Measurements from ENCODE around the gene MIDN. TPM values are rescaled to one million over a fixed set of nuclear protein-coding genes. Genes with fewer than 3 reads are reported as not detected.

MIDN gene
- total RNA-seq, 2 experiments from 2014 or later = 86.2 to 88.6 TPM

- Mint-ChIP-seq H3K9me3 (no peaks in the 10 kb centered on the region), H3K27ac (no peak overlapping the region), H3K27me3 (peaks cover 17% of the 10 kb centered on the region), H3K36me3 (ENCODE audit: low read depth) (no peaks in the 10 kb centered on the region), H3K4me1 (peaks cover 3% of the 10 kb centered on the region), H3K4me3 (no peak overlapping the region)
- no peak for DNase-seq
- CTCF ChIA-PET = no interaction called here
- POLR2A ChIA-PET = interaction anchor here (1.2 kb wide), 1 partner anchor 11 kb away, joined by 3 read pairs; no protein-coding TSS in a partner anchor
These were observed 42.6 kb downstream of the MIDN start for GRCh38 chr19:1290703-1291651.

GRCh38 chr19:1291761-1292418 is 43.5 kb downstream of the MIDN start:
- Mint-ChIP-seq H3K4me3 (no peak overlapping the region), H3K4me1 (no peaks in the 10 kb centered on the region), H3K36me3 (ENCODE audit: low read depth) (no peaks in the 10 kb centered on the region), H3K27me3 (peaks cover 13% of the 10 kb centered on the region), H3K9me3 (no peaks in the 10 kb centered on the region), H3K27ac (no peak overlapping the region)
- CTCF ChIA-PET = no interaction called here
- POLR2A ChIA-PET = interaction anchor here (1.2 kb wide), 1 partner anchor 12 kb away, joined by 3 read pairs; no protein-coding TSS in a partner anchor
- DNase-seq = no peak

GRCh38 chr19:1292419-1293151 is 44.2 kb downstream of the MIDN start:
- peaks cover 13% of the 10 kb centered on the region for H3K27me3 Mint-ChIP-seq
- H3K36me3 Mint-ChIP-seq (ENCODE audit: low read depth) = no peaks in the 10 kb centered on the region
- no peak for DNase-seq
- no peaks in the 10 kb centered on the region for H3K4me1 Mint-ChIP-seq
- H3K9me3 Mint-ChIP-seq = no peaks in the 10 kb centered on the region
- ChIA-PET POLR2A (no interaction called here), CTCF (no interaction called here)
- H3K27ac Mint-ChIP-seq = no peak overlapping the region
- no peak overlapping the region for H3K4me3 Mint-ChIP-seq

GRCh38 chr19:1293782-1294604 is 45.6 kb downstream of the MIDN start:
- Mint-ChIP-seq H3K4me3 (no peak overlapping the region), H3K9me3 (no peaks in the 10 kb centered on the region), H3K27me3 (peaks cover 8% of the 10 kb centered on the region), H3K4me1 (no peaks in the 10 kb centered on the region), H3K36me3 (ENCODE audit: low read depth) (no peaks in the 10 kb centered on the region), H3K27ac (no peak overlapping the region)
- CTCF ChIA-PET = no interaction called here
- DNase-seq = no peak
- POLR2A ChIA-PET = no interaction called here

- CTCF ChIA-PET = no interaction called here
- H3K27me3 Mint-ChIP-seq = peaks cover 5% of the 10 kb centered on the region
- POLR2A ChIA-PET = no interaction called here
- DNase-seq = no peak
- H3K4me3 Mint-ChIP-seq = no peak overlapping the region
- H3K9me3 Mint-ChIP-seq = no peaks in the 10 kb centered on the region
- H3K27ac Mint-ChIP-seq = no peak overlapping the region
- H3K36me3 Mint-ChIP-seq (ENCODE audit: low read depth) = no peaks in the 10 kb centered on the region
- no peaks in the 10 kb centered on the region for H3K4me1 Mint-ChIP-seq
These were observed 46.3 kb downstream of the MIDN start for GRCh38 chr19:1294688-1295087.

- Mint-ChIP-seq H3K9me3 (no peaks in the 10 kb centered on the region), H3K36me3 (ENCODE audit: low read depth) (no peaks in the 10 kb centered on the region), H3K4me3 (no peak overlapping the region), H3K27ac (no peak overlapping the region), H3K4me1 (no peaks in the 10 kb centered on the region), H3K27me3 (peaks cover 5% of the 10 kb centered on the region)
- ChIA-PET CTCF (no interaction called here), POLR2A (interaction anchor here (0.7 kb wide), 1 partner anchor 17 kb away, joined by 3 read pairs; no protein-coding TSS in a partner anchor)
- DNase-seq = peak; percentile 46
These were observed 47.0 kb downstream of the MIDN start for GRCh38 chr19:1295169-1296012.

GRCh38 chr19:1296078-1296477 is 47.7 kb downstream of the MIDN start:
- Mint-ChIP-seq H3K27ac (no peak overlapping the region), H3K9me3 (no peaks in the 10 kb centered on the region), H3K4me3 (no peak overlapping the region), H3K27me3 (peaks cover 5% of the 10 kb centered on the region), H3K36me3 (ENCODE audit: low read depth) (no peaks in the 10 kb centered on the region), H3K4me1 (no peaks in the 10 kb centered on the region)
- POLR2A ChIA-PET = interaction anchor here (0.7 kb wide), 1 partner anchor 18 kb away, joined by 3 read pairs; no protein-coding TSS in a partner anchor
- no peak for DNase-seq
- CTCF ChIA-PET = no interaction called here

GRCh38 chr19:1296575-1297271 is 48.3 kb downstream of the MIDN start:
- Mint-ChIP-seq H3K9me3 (no peaks in the 10 kb centered on the region), H3K4me1 (no peaks in the 10 kb centered on the region), H3K4me3 (no peak overlapping the region), H3K27ac (no peak overlapping the region), H3K27me3 (peaks cover 4% of the 10 kb centered on the region), H3K36me3 (ENCODE audit: low read depth) (no peaks in the 10 kb centered on the region)
- DNase-seq = no peak
- ChIA-PET POLR2A (no interaction called here), CTCF (no interaction called here)

- H3K27ac Mint-ChIP-seq = no peak overlapping the region
- H3K27me3 Mint-ChIP-seq = peaks cover 4% of the 10 kb centered on the region
- H3K4me3 Mint-ChIP-seq = no peak overlapping the region
- H3K9me3 Mint-ChIP-seq = no peaks in the 10 kb centered on the region
- ChIA-PET CTCF (no interaction called here), POLR2A (no interaction called here)
- no peaks in the 10 kb centered on the region for H3K36me3 Mint-ChIP-seq (ENCODE audit: low read depth)
- no peaks in the 10 kb centered on the region for H3K4me1 Mint-ChIP-seq
- DNase-seq = no peak
These were observed 49.9 kb downstream of the MIDN start for GRCh38 chr19:1298235-1298634.

GRCh38 chr19:1299801-1300200 is 51.4 kb downstream of the MIDN start:
- H3K27ac Mint-ChIP-seq = no peak overlapping the region
- H3K9me3 Mint-ChIP-seq = no peaks in the 10 kb centered on the region
- no peaks in the 10 kb centered on the region for H3K36me3 Mint-ChIP-seq (ENCODE audit: low read depth)
- ChIA-PET CTCF (no interaction called here), POLR2A (no interaction called here)
- no peaks in the 10 kb centered on the region for H3K27me3 Mint-ChIP-seq
- no peaks in the 10 kb centered on the region for H3K4me1 Mint-ChIP-seq
- no peak for DNase-seq
- H3K4me3 Mint-ChIP-seq = no peak overlapping the region

GRCh38 chr19:1300744-1301490 is 52.5 kb downstream of the MIDN start:
- no peak for DNase-seq
- POLR2A ChIA-PET = interaction anchor here (0.6 kb wide), 1 partner anchor 76 kb away, joined by 3 read pairs; no protein-coding TSS in a partner anchor

More at GRCh38 chr19:1300744-1301490, 52.5 kb downstream of the MIDN start:
- Mint-ChIP-seq H3K36me3 (ENCODE audit: low read depth) (no peaks in the 10 kb centered on the region), H3K4me3 (no peak overlapping the region), H3K27me3 (no peaks in the 10 kb centered on the region), H3K4me1 (no peaks in the 10 kb centered on the region), H3K27ac (no peak overlapping the region), H3K9me3 (no peaks in the 10 kb centered on the region)
- CTCF ChIA-PET = no interaction called here
